IMR-90 (cell line): ENCODE measurements around the gene GDF9. TPM values are rescaled to one million over a fixed set of nuclear protein-coding genes. Genes with fewer than 3 reads are reported as not detected.

Source experiments
- ATAC-seq: fragments of 200-7000 bp; cut with Tn5 transposase; 2 replicates; pipeline ENCODE4 v1.9.1; 2020; ENCODE audit warnings: low read depth, mild to moderate bottlenecking, moderate library complexity
- BruUV-seq: library from RNA; stranded (reverse); fragments of 400-500 nt; replicated peaks from 2 replicates; lab custom pipeline; 2021; lab: Mats Ljungman, UMichigan
- CTCF ChIA-PET: fragments of 300-600 bp; formaldehyde crosslinking; extraction: SDS; loops from one replicate; lab custom pipeline; 2021; ENCODE audit warnings: antibody characterized with exemption; lab: Yijun Ruan, JAX
- POLR2A ChIA-PET: fragments of 300-600 bp; sonication (Branson Sonifier 250); formaldehyde crosslinking; loops from one replicate; lab custom pipeline; 2022; ENCODE audit warnings: antibody characterized with exemption; ENCODE audit not compliant: unreplicated experiment; lab: Charles Lee
- DNase-seq: peaks from one replicate; pipeline ENCODE4 v3.0.0; 2013
- H2AFZ ChIP-seq: replicated peaks from 2 replicates; pipeline ENCODE3; 2013; ENCODE audit warnings: low read length, mild to moderate bottlenecking; ENCODE audit not compliant: poor library complexity
- H2AK5ac ChIP-seq: 2 replicates; pipeline ENCODE4 v1.6.1; 2013; ENCODE audit warnings: low read depth, low read length, inconsistent platforms
- H2AK9ac ChIP-seq: replicated peaks from 2 replicates; pipeline ENCODE3; 2013; ENCODE audit warnings: mild to moderate bottlenecking, low read depth, low read length, moderate library complexity; ENCODE audit not compliant: poor library complexity
- H2BK120ac ChIP-seq: 2 replicates; pipeline ENCODE4 v1.6.1; 2013; ENCODE audit warnings: low read depth, low read length, inconsistent platforms
- H2BK15ac ChIP-seq: 3 replicates; pipeline ENCODE4 v1.6.1; 2013; ENCODE audit warnings: low read depth, low read length, inconsistent platforms
- H2BK20ac ChIP-seq: 2 replicates; pipeline ENCODE4 v1.6.1; 2013; ENCODE audit warnings: low read depth, mild to moderate bottlenecking, inconsistent platforms, low read length, moderate library complexity
- H2BK5ac ChIP-seq: 2 replicates; pipeline ENCODE4 v1.6.1; 2013; ENCODE audit warnings: mild to moderate bottlenecking, low read depth, low read length, inconsistent platforms; ENCODE audit not compliant: poor library complexity, severe bottlenecking
- H3K14ac ChIP-seq: replicated peaks from 2 replicates; pipeline ENCODE4 v1.6.1; 2013; ENCODE audit warnings: low read depth, low read length, inconsistent platforms
- H3K18ac ChIP-seq: 2 replicates; pipeline ENCODE4 v1.6.1; 2013; ENCODE audit warnings: low read depth, low read length, control low read depth
- H3K23ac ChIP-seq: 2 replicates; pipeline ENCODE4 v1.6.1; 2013; ENCODE audit warnings: low read depth, low read length, inconsistent platforms
- H3K27ac ChIP-seq: 2 replicates; pipeline ENCODE4 v1.5.1; 2013; ENCODE audit warnings: mild to moderate bottlenecking, control low read depth, low read length; ENCODE audit not compliant: insufficient read depth
- H3K27me3 ChIP-seq: 2 replicates; pipeline ENCODE4 v1.6.1; 2013; ENCODE audit warnings: low read length; ENCODE audit not compliant: control insufficient read depth, insufficient read depth
- H3K36me3 ChIP-seq: 2 replicates; pipeline ENCODE4 v1.6.1; 2013; ENCODE audit warnings: low read length, mixed read lengths; ENCODE audit not compliant: control insufficient read depth, insufficient read depth
- H3K4ac ChIP-seq: 2 replicates; pipeline ENCODE4 v1.6.1; 2013; ENCODE audit warnings: low read depth, low read length, inconsistent platforms
- H3K4me1 ChIP-seq: 2 replicates; pipeline ENCODE4 v1.6.1; 2013; ENCODE audit warnings: low read length, mixed read lengths; ENCODE audit not compliant: control insufficient read depth, insufficient read depth
- H3K4me2 ChIP-seq: 2 replicates; pipeline ENCODE4 v1.6.1; 2013; ENCODE audit warnings: low read depth, mild to moderate bottlenecking, control low read depth, low read length, moderate library complexity
- H3K4me3 ChIP-seq: 2 replicates; pipeline ENCODE4 v1.5.1; 2013; ENCODE audit warnings: low read depth, mild to moderate bottlenecking, control low read depth, low read length, moderate library complexity; ENCODE audit not compliant: insufficient read depth
- H3K56ac ChIP-seq: 2 replicates; pipeline ENCODE4 v1.6.1; 2013; ENCODE audit warnings: low read length, inconsistent platforms; ENCODE audit not compliant: insufficient read depth; ENCODE audit errors: extremely low read depth
- H3K79me1 ChIP-seq, 2 experiments: 2 replicates each; pipeline ENCODE4 v1.6.1; 2013; ENCODE audit warnings: low read length in 2 of 2, inconsistent platforms in 1 of 2, low read depth in 1 of 2
- H3K9ac ChIP-seq: 2 replicates; pipeline ENCODE4 v1.6.1; 2013; ENCODE audit warnings: low read depth, low read length, control low read depth
- H3K9me1 ChIP-seq: 2 replicates; pipeline ENCODE4 v1.6.1; 2013; ENCODE audit warnings: low read length, inconsistent platforms; ENCODE audit not compliant: insufficient read depth
- H3K9me3 ChIP-seq: 2 replicates; pipeline ENCODE4 v1.6.1; 2013; ENCODE audit warnings: low read length; ENCODE audit not compliant: control insufficient read depth, insufficient read depth
- H4K20me1 ChIP-seq: 2 replicates; pipeline ENCODE4 v1.6.1; 2013; ENCODE audit warnings: low read length, inconsistent platforms; ENCODE audit not compliant: insufficient read depth
- H4K5ac ChIP-seq: 2 replicates; pipeline ENCODE4 v1.6.1; 2013; ENCODE audit warnings: mild to moderate bottlenecking, low read depth, low read length, control low read depth
- H4K8ac ChIP-seq, 2 experiments: 2 replicates each; pipeline ENCODE4 v1.6.1; 2013; ENCODE audit warnings: low read depth in 2 of 2, low read length in 2 of 2, control low read depth in 1 of 2, inconsistent platforms in 1 of 2
- H4K91ac ChIP-seq: 2 replicates; pipeline ENCODE4 v1.6.1; 2013; ENCODE audit warnings: low read depth, low read length, inconsistent platforms; ENCODE audit not compliant: insufficient read depth
- BHLHE40 ChIP-seq: fragments of 150-350 bp; IDR thresholded peaks from 2 replicates; pipeline ENCODE4 v1.6.1; 2016; ENCODE audit warnings: mild to moderate bottlenecking, low read depth, low read length
- CEBPB ChIP-seq: IDR thresholded peaks from 2 replicates; pipeline ENCODE4 v1.6.1; 2012; ENCODE audit warnings: low read depth, low read length, improper control_type of control experiment
- CHD1 ChIP-seq: IDR thresholded peaks from 2 replicates; pipeline ENCODE4 v1.6.1; 2012; ENCODE audit warnings: low read depth, low read length, improper control_type of control experiment
- CTCF ChIP-seq: conservative IDR thresholded peaks from 2 replicates; pipeline ENCODE4 v1.5.1; 2012; ENCODE audit warnings: mild to moderate bottlenecking, low read depth, low read length, improper control_type of control experiment
- FOS ChIP-seq: fragments of 150-350 bp; IDR thresholded peaks from 2 replicates; pipeline ENCODE4 v1.6.1; 2016; ENCODE audit warnings: low read depth, low read length
- MAFK ChIP-seq: IDR thresholded peaks from 2 replicates; pipeline ENCODE4 v1.6.1; 2012; ENCODE audit warnings: low read depth, low read length, improper control_type of control experiment
- RAD21 ChIP-seq: IDR thresholded peaks from 2 replicates; pipeline ENCODE4 v1.6.1; 2012; ENCODE audit warnings: low read length, improper control_type of control experiment
- RCOR1 ChIP-seq: IDR thresholded peaks from 2 replicates; pipeline ENCODE4 v1.6.1; 2012; ENCODE audit warnings: mild to moderate bottlenecking, low read length, improper control_type of control experiment; ENCODE audit not compliant: insufficient replicate concordance
- RFX5 ChIP-seq: IDR thresholded peaks from 2 replicates; pipeline ENCODE4 v1.8.0; 2012; ENCODE audit warnings: low read depth, mild to moderate bottlenecking, low read length, moderate library complexity
- SMC3 ChIP-seq: fragments of 150-350 bp; IDR thresholded peaks from 2 replicates; pipeline ENCODE4 v1.6.1; 2016; ENCODE audit warnings: low read depth, mild to moderate bottlenecking, antibody characterized with exemption, low read length, moderate library complexity
- USF2 ChIP-seq: fragments of 150-350 bp; IDR thresholded peaks from 2 replicates; pipeline ENCODE4 v1.6.1; 2017; ENCODE audit warnings: mild to moderate bottlenecking, antibody characterized with exemption, low read length, low read depth
- WGBS, 2 experiments: methylation state at CpG; one replicate each; pipeline versions ENCODE4 v1.1.5 to v1.1.7; 2013; ENCODE audit warnings: missing lambda C conversion rate in 2 of 2; ENCODE audit not compliant: insufficient read length in 1 of 2; ENCODE audit errors: extremely low coverage in 2 of 2; 5-methylcytosine and 5-hydroxymethylcytosine counted together
- dilution Hi-C: fragments of 300-500 bp; cut with HindIII; formaldehyde crosslinking; loops from one replicate; pipeline ENCODE4 v1.14.3; 2018; ENCODE audit warnings: low sequenced_read_pairs; ENCODE audit not compliant: unreplicated experiment
- in situ Hi-C: fragments of 300-500 bp; cut with MboI; formaldehyde crosslinking; loops from 3 replicates; pipeline ENCODE4 v1.14.3; 2019; ENCODE audit warnings: low sequenced_read_pairs, inconsistent platforms, mixed read lengths
- intact Hi-C: fragments of 100-400 bp; cut with micrococcal nuclease; formaldehyde crosslinking; loops from 2 replicates; pipeline ENCODE4 v1.10.0; 2022
- polyA plus RNA-seq, 3 experiments: library from polyadenylated mRNA; depleted of rRNA; stranded (reverse); fragments of >200 nt; gene quantifications; 2 replicates each; pipeline ENCODE4 v1.2.3, GENCODE V29; 2012; ENCODE audit warnings: low replicate concordance in 1 of 3
- total RNA-seq: library from RNA; depleted of rRNA; stranded (reverse); fragments of >200 nt; gene quantifications from 2 replicates; pipeline ENCODE4 v1.2.3, GENCODE V29; 2012
- TF ChIP-seq, protein P1 (sequence below): fragments of 150-350 bp; IDR thresholded peaks from 2 replicates; pipeline ENCODE4 v1.6.1; 2016; ENCODE audit warnings: low read depth, mild to moderate bottlenecking, low read length, moderate library complexity, borderline replicate concordance

The GDF9 gene
- total and polyA plus RNA-seq, 2 of the 4 experiments (the other 2 are of a cell fraction) = 0.18 to 0.21 TPM

GRCh38 chr5:132825834-132826391 is 40.4 kb downstream of the GDF9 start (continued):
- TF ChIP-seq SMC3 (no peak), USF2 (no peak)

- dilution Hi-C loops = no loop called here
- POLR2A ChIA-PET = no interaction called here
- intact Hi-C loops = no loop called here
- TF ChIP-seq CHD1 (no peak), SMC3 (no peak), BHLHE40 (no peak), RFX5 (no peak), RCOR1 (no peak), FOS (no peak), CEBPB (no peak), RAD21 (no peak), MAFK (no peak), CTCF (no peak)
- TF ChIP-seq, protein P1, sequence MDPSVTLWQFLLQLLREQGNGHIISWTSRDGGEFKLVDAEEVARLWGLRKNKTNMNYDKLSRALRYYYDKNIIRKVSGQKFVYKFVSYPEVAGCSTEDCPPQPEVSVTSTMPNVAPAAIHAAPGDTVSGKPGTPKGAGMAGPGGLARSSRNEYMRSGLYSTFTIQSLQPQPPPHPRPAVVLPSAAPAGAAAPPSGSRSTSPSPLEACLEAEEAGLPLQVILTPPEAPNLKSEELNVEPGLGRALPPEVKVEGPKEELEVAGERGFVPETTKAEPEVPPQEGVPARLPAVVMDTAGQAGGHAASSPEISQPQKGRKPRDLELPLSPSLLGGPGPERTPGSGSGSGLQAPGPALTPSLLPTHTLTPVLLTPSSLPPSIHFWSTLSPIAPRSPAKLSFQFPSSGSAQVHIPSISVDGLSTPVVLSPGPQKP = no peak
These were observed 41.0 kb downstream of the GDF9 start for GRCh38 chr5:132825033-132825833.

More at GRCh38 chr5:132825033-132825833, 41.0 kb downstream of the GDF9 start:
- Histone ChIP-seq H3K4ac (no peak overlapping the region), H3K14ac (no peak overlapping the region), H3K27ac (no peak overlapping the region), H3K36me3 (peaks cover 6% of the 10 kb centered on the region; the same call in 1 of the 2 replicates), H3K18ac (no peak overlapping the region), H3K79me1 (peaks cover 13 to 32% of the 10 kb centered on the region in 2 experiments; a peak in 3 of 4 replicates), H3K4me2 (no peak overlapping the region), H2BK5ac (no peak overlapping the region), H4K8ac (no peak overlapping the region), H3K56ac (no peak overlapping the region), H4K5ac (no peak overlapping the region), H2BK15ac (no peak overlapping the region), H2BK20ac (no peak overlapping the region), H3K9ac (no peak overlapping the region), H3K9me3 (no peaks in the 10 kb centered on the region), H3K23ac (no peak overlapping the region), H4K20me1 (no peaks in the 10 kb centered on the region), H4K91ac (no peak overlapping the region), H3K27me3 (no peaks in the 10 kb centered on the region), H2AK9ac (no peak overlapping the region), H2AK5ac (no peak overlapping the region), H3K4me1 (peaks cover 10% of the 10 kb centered on the region; the same call in 1 of the 2 replicates), H3K4me3 (no peak overlapping the region), H3K9me1 (no peaks in the 10 kb centered on the region), H2AFZ (no peak overlapping the region), H2BK120ac (no peak overlapping the region)
- CTCF ChIA-PET = interaction anchor here (1.0 kb wide), 1 partner anchor 52 kb away, joined by 3 read pairs; no protein-coding TSS in a partner anchor
- BruUV-seq = no TSS peak
- in situ Hi-C loops = no loop called here
- no peak for ATAC-seq
- DNase-seq = no peak
- 78% methylated on average over 51 of the region's 71 CpGs; no CpG with 5 or more reads in 1 of the 2 experiments for WGBS, 2 experiments
